Gastrocnemius medialis (tissue), 4 donors: ENCODE measurements around the gene HS3ST6.

Experiments
- POLR2A ChIP-seq, 2 donors: fragments of 450-650 bp; IDR thresholded peaks; one replicate each; pipeline ENCODE4 v1.6.1; 2017; ENCODE audit warnings: antibody characterized with exemption in 2 of 2, mild to moderate bottlenecking in 2 of 2, moderate library complexity in 2 of 2
- TF ChIP-seq, protein P1 (sequence below), 5 experiments: fragments of 450-650 bp in 3 of 5; fragments of 200-600 bp in 2 of 5; sonication (generic) in 2 of 5; IDR thresholded peaks in 4 of 5; conservative IDR thresholded peaks in 1 of 5; 1 replicate in 4 of 5; 2 replicates in 1 of 5; pipeline ENCODE4 v1.5.1; 2016 to 2019; ENCODE audit warnings: antibody characterized with exemption in 5 of 5, mild to moderate bottlenecking in 3 of 5, moderate library complexity in 3 of 5

DNA sequence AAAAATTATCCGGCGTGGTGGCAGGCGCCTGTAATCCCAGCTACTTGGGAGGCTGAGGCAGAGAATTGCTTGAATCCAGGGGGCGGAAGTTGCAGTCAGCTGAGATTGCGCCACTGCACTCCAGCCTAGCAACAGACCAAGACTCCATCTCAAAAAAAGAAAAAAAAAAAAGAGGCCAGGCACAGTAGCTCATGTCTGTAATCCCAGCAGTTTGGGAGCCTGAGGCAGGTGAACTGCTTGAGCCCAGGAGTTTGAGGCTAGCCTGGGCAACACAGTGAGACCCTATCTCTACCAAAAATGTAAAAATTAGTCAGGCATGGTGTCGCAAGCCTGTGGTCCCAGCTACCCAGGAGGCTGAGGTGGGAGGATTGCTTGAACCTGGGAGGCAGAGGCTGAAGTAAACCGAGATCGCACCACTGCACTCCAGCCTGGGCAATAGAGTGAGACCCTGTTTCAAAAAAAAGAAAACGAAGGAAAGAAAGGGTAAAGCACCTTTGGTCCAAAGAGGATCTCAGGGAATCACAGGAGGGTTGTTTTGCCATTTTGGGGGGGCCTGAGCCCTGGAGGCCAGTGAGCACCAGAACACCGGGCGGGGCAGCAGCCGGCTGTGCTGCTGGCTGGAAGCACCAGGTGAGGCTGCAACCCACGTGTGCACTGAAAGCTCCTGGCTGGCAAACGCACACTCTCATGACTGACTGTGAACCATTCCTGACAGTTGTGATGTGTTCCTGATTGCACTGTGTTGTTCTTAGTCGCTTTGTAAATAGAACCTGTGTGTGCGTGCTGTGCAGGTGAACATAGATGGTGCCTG is 18.4 kb downstream of the HS3ST6 start:
- TF ChIP-seq, protein P1, sequence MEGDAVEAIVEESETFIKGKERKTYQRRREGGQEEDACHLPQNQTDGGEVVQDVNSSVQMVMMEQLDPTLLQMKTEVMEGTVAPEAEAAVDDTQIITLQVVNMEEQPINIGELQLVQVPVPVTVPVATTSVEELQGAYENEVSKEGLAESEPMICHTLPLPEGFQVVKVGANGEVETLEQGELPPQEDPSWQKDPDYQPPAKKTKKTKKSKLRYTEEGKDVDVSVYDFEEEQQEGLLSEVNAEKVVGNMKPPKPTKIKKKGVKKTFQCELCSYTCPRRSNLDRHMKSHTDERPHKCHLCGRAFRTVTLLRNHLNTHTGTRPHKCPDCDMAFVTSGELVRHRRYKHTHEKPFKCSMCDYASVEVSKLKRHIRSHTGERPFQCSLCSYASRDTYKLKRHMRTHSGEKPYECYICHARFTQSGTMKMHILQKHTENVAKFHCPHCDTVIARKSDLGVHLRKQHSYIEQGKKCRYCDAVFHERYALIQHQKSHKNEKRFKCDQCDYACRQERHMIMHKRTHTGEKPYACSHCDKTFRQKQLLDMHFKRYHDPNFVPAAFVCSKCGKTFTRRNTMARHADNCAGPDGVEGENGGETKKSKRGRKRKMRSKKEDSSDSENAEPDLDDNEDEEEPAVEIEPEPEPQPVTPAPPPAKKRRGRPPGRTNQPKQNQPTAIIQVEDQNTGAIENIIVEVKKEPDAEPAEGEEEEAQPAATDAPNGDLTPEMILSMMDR (IDR thresholded peaks at IDR 0.05 in 4 of 5, conservative IDR thresholded peaks at IDR 0.05 in 1 of 5) = no peak
- TF ChIP-seq POLR2A (IDR thresholded peaks at IDR 0.05) = no peak
